MM.1S (cell line): ENCODE data around the gene TMEM204.

Experiments
- DNase-seq: peaks from one replicate; pipeline ENCODE4 v3.0.0-alpha.2; 2015
- H2AFZ ChIP-seq: fragments of 300-600 bp; sonication (generic); 2 replicates; pipeline ENCODE4 v1.6.0; 2016; ENCODE audit warnings: antibody characterized with exemption, low read length
- H3F3A ChIP-seq: fragments of 300-600 bp; sonication (generic); 2 replicates; pipeline ENCODE4 v1.6.1; 2016; ENCODE audit warnings: mild to moderate bottlenecking, antibody characterized with exemption, low read length, moderate library complexity, mixed read lengths; ENCODE audit not compliant: insufficient read depth
- H3K27ac ChIP-seq: fragments of 300-600 bp; sonication (generic); 2 replicates; pipeline ENCODE4 v1.5.1; 2016; ENCODE audit warnings: mild to moderate bottlenecking, low read length
- H3K27me3 ChIP-seq: fragments of 300-600 bp; sonication (generic); replicated peaks from 2 replicates; pipeline ENCODE4 v1.6.0; 2016; ENCODE audit warnings: low read length; ENCODE audit not compliant: insufficient read depth
- H3K36me3 ChIP-seq: fragments of 300-600 bp; sonication (generic); replicated peaks from 2 replicates; pipeline ENCODE4 v1.6.1; 2016; ENCODE audit warnings: mild to moderate bottlenecking, low read length, mixed read lengths; ENCODE audit not compliant: insufficient read depth
- H3K4me1 ChIP-seq: fragments of 300-600 bp; sonication (generic); 2 replicates; pipeline ENCODE4 v1.6.1; 2016; ENCODE audit warnings: low read length, mixed read lengths
- H3K4me2 ChIP-seq: fragments of 300-600 bp; sonication (generic); 2 replicates; pipeline ENCODE4 v1.6.0; 2016; ENCODE audit warnings: low read depth, low read length
- H3K4me3 ChIP-seq: fragments of 300-600 bp; sonication (generic); 2 replicates; pipeline ENCODE4 v1.5.1; 2016; ENCODE audit warnings: low read length, mixed read lengths
- H3K79me2 ChIP-seq: fragments of 300-600 bp; sonication (generic); 2 replicates; pipeline ENCODE4 v1.6.1; 2016; ENCODE audit warnings: mixed run types, low read length, mixed read lengths
- H3K9ac ChIP-seq: fragments of 300-600 bp; sonication (generic); 2 replicates; pipeline ENCODE4 v1.6.1; 2016; ENCODE audit warnings: low read length, mixed read lengths
- H3K9me2 ChIP-seq: fragments of 300-600 bp; sonication (generic); replicated peaks from 2 replicates; pipeline ENCODE4 v1.6.1; 2016; ENCODE audit warnings: mild to moderate bottlenecking, low read length, mixed read lengths; ENCODE audit not compliant: insufficient read depth
- H3K9me3 ChIP-seq: fragments of 300-600 bp; sonication (generic); replicated peaks from 2 replicates; pipeline ENCODE4 v1.6.1; 2016; ENCODE audit warnings: mild to moderate bottlenecking, low read length, mixed read lengths; ENCODE audit not compliant: insufficient read depth
- H4K20me1 ChIP-seq: fragments of 300-600 bp; sonication (generic); 2 replicates; pipeline ENCODE4 v1.6.1; 2016; ENCODE audit warnings: mild to moderate bottlenecking, low read length, moderate library complexity, mixed read lengths; ENCODE audit not compliant: insufficient read depth
- CTCF ChIP-seq: fragments of 300-600 bp; sonication (generic); IDR thresholded peaks from 2 replicates; pipeline ENCODE4 v1.5.1; 2016; ENCODE audit warnings: antibody characterized with exemption, low read length, mixed read lengths
- EZH2 ChIP-seq: fragments of 300-600 bp; sonication (generic); optimal IDR thresholded peaks from 2 replicates; pipeline ENCODE3; 2017; ENCODE audit warnings: low read depth, mild to moderate bottlenecking, antibody characterized with exemption, low read length, mixed read lengths
- EZH2phosphoT487 ChIP-seq: fragments of 300-600 bp; sonication (generic); IDR thresholded peaks from 2 replicates; pipeline ENCODE4 v1.6.1; 2018; ENCODE audit warnings: antibody characterized with exemption, low read length

Gene TMEM204

DNA sequence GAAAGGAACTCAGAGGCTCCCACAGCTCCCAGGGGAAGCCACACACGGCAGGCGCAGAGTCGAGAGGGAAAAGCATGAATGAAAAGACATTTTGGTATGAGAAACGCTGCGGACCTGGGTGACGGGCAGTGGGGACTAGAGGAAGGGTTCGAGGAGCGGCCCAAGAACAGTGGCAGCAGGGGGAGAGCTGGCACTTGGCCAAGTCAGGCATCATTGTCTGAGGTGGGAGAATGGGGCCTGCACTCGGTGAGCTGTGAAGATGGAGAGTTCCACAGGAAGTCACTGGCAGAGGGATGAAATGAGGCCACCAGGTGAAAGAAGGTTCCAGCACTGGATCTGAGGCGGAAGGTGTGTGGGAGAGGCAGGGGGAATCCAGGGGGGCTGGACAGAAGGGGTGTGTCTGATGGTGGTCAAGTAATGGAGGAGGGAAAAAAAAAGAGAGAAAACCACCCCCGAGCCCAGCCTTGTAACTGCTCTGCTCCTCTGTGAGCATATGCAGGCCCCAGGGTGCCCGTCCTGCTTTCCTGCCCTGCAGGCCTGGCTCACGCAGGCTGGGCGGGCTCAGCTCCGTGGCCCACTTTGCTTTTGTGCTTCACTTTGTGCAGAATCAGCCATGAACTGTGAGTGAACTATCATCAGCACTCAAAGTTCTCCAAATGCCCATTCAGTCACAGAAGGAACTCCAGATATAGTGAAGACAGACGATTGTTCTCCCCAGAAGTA, 31.8 kb downstream of the TMEM204 start:
- TF ChIP-seq EZH2phosphoT487 (no peak), CTCF (no peak), EZH2 (no peak)
- H2AFZ ChIP-seq = no peak overlapping the region
- H4K20me1 ChIP-seq = no peaks in the 10 kb centered on the region
- no peaks in the 10 kb centered on the region for H3K9me3 ChIP-seq
- DNase-seq = no peak
- no peaks in the 10 kb centered on the region for H3K27me3 ChIP-seq
- no peak overlapping the region for H3K27ac ChIP-seq
- H3F3A ChIP-seq = no peaks in the 10 kb centered on the region
- H3K36me3 ChIP-seq = no peaks in the 10 kb centered on the region
- no peak overlapping the region for H3K4me3 ChIP-seq
- H3K9ac ChIP-seq = no peak overlapping the region
- no peaks in the 10 kb centered on the region for H3K79me2 ChIP-seq
- H3K4me1 ChIP-seq = no peaks in the 10 kb centered on the region
- no peaks in the 10 kb centered on the region for H3K9me2 ChIP-seq
- H3K4me2 ChIP-seq = no peak overlapping the region

- Histone ChIP-seq H3F3A (no peaks in the 10 kb centered on the region), H3K36me3 (no peaks in the 10 kb centered on the region), H4K20me1 (no peaks in the 10 kb centered on the region), H3K4me3 (no peak overlapping the region), H3K9me3 (no peaks in the 10 kb centered on the region), H2AFZ (no peak overlapping the region), H3K27ac (no peak overlapping the region), H3K27me3 (no peaks in the 10 kb centered on the region), H3K4me2 (no peak overlapping the region), H3K79me2 (no peaks in the 10 kb centered on the region), H3K9ac (no peak overlapping the region), H3K9me2 (no peaks in the 10 kb centered on the region), H3K4me1 (no peaks in the 10 kb centered on the region)
- TF ChIP-seq CTCF (no peak), EZH2 (no peak), EZH2phosphoT487 (no peak)
- no peak for DNase-seq
These were observed 34.5 kb downstream of the TMEM204 start for GRCh38 chr16:1567988-1568387.

- Histone ChIP-seq H3K27me3 (no peaks in the 10 kb centered on the region), H3K36me3 (no peaks in the 10 kb centered on the region), H3K4me1 (no peaks in the 10 kb centered on the region), H3F3A (no peaks in the 10 kb centered on the region), H2AFZ (no peak overlapping the region), H3K4me2 (no peak overlapping the region), H4K20me1 (no peaks in the 10 kb centered on the region), H3K27ac (no peak overlapping the region), H3K79me2 (no peaks in the 10 kb centered on the region), H3K9ac (no peak overlapping the region), H3K9me3 (no peaks in the 10 kb centered on the region), H3K9me2 (no peaks in the 10 kb centered on the region), H3K4me3 (no peak overlapping the region)
- TF ChIP-seq EZH2 (no peak), CTCF (no peak), EZH2phosphoT487 (no peak)
- no peak for DNase-seq
These were observed 37.7 kb downstream of the TMEM204 start for GRCh38 chr16:1571012-1571671.
